Heart left ventricle (tissue), 16 donors: ENCODE data around the gene PKIB. TPM values are rescaled to one million over a fixed set of nuclear protein-coding genes. Genes with fewer than 3 reads are reported as not detected.

Source experiments
- ATAC-seq, 4 donors: fragments of 200-7000 bp; cut with Tn5 transposase; one replicate each; pipeline ENCODE4 v1.9.1; 2020 to 2022; ENCODE audit warnings: moderate library complexity in 4 of 4, mild to moderate bottlenecking in 3 of 4, moderate number of reproducible peaks in 1 of 4
- DNase-seq, 5 donors: peaks; one replicate each; pipeline ENCODE4 v3.0.0-alpha.2; 2020
- H3K27ac ChIP-seq, 12 donors: fragments of 200-600 bp; sonication (generic) in 4 of 12; one replicate each; pipeline versions ENCODE4 v1.5.0 to v1.8.0; 2016 to 2022; ENCODE audit warnings: mild to moderate bottlenecking in 2 of 12
- H3K27me3 ChIP-seq, 9 donors: fragments of 200-600 bp; sonication (generic) in 2 of 9; one replicate each; pipeline versions ENCODE4 v1.5.1 to v1.8.0; 2016 to 2022; ENCODE audit warnings: mild to moderate bottlenecking in 3 of 9
- H3K36me3 ChIP-seq, 9 donors: fragments of 200-600 bp; sonication (generic) in 2 of 9; one replicate each; pipeline versions ENCODE4 v1.5.0 to v1.8.0; 2018 to 2022; ENCODE audit warnings: mild to moderate bottlenecking in 2 of 9
- H3K4me1 ChIP-seq, 12 donors: fragments of 200-600 bp; sonication (generic) in 4 of 12; one replicate each; pipeline versions ENCODE4 v1.5.0 to v1.8.0; 2016 to 2022; ENCODE audit warnings: mild to moderate bottlenecking in 3 of 12
- H3K4me3 ChIP-seq, 12 donors: fragments of 200-600 bp; sonication (generic) in 4 of 12; one replicate each; pipeline versions ENCODE4 v1.5.0 to v1.8.0; 2017 to 2022; ENCODE audit warnings: mild to moderate bottlenecking in 9 of 12, moderate library complexity in 4 of 12
- H3K9me3 ChIP-seq, 12 donors: fragments of 200-600 bp; sonication (generic) in 4 of 12; one replicate each; pipeline versions ENCODE4 v1.5.0 to v1.8.0; 2016 to 2022; ENCODE audit warnings: mild to moderate bottlenecking in 1 of 12
- CTCF ChIP-seq, 12 donors: fragments of 200-600 bp; sonication (generic) in 4 of 12; IDR thresholded peaks; one replicate each; pipeline versions ENCODE4 v1.5.0 to v1.8.0; 2018 to 2022; ENCODE audit warnings: antibody characterized with exemption in 12 of 12, mild to moderate bottlenecking in 5 of 12
- POLR2A ChIP-seq, 2 donors: fragments of 450-650 bp; IDR thresholded peaks; one replicate each; pipeline ENCODE4 v1.6.1; 2017; ENCODE audit warnings: antibody characterized with exemption in 2 of 2, mild to moderate bottlenecking in 2 of 2, moderate library complexity in 2 of 2
- WGBS, 4 donors: extraction: QIAGEN DNeasy Blood & Tissue Kit in 2 of 4; methylation state at CpG; one replicate each; pipeline versions ENCODE4 v1.1.5 to v1.1.7; 2013 to 2018; 5-methylcytosine and 5-hydroxymethylcytosine counted together
- intact Hi-C, 10 donors: fragments of 100-400 bp; cut with DNase I; formaldehyde crosslinking; loops; one replicate each; pipeline versions ENCODE4 v1.11.1 to v1.14.2; 2022
- polyA plus RNA-seq, 2 donors: library from polyadenylated mRNA; stranded (reverse); fragments of 200-250 nt; gene quantifications; one replicate each; pipeline ENCODE4 v1.2.3, GENCODE V29; 2013
- total RNA-seq, 9 donors: library from RNA; depleted of rRNA in 2 of 9; stranded (reverse); fragments of >200 nt in 2 of 9; fragmentation: NEBNext Ultra II Directional in 3 of 9; extraction: Animal tissue kit (Norgen Biotek cat#: 25700) in 3 of 9; gene quantifications; one replicate each; pipeline versions ENCODE4 v1.1.0 to v1.2.4, GENCODE V29; 2016 to 2023
- donor health status: ischemic (EF 13 %, LVEDD 7.1; RV severe dilation, severe dysfunction).
- donor health status: healthy with polysubstance abuse.
- donor health status: DM: no; HTN: yes; CAD: no.
- donor health status: DM: no; HTN: no; CAD: no.
- donor health status: ischemic (EF 25% LVEDD 6.9; RV normal size, moderate dysfunction).
- donor health status: ischemic (EF 25% LVEDD 5.7; RV mildly dilated, moderate dysfunction).
- donor health status: healthy.
- donor health status: DM: yes; HTN: yes; CAD: no.
- donor health status: ischemic (EF 35%, LVEDD 5.7; RV mildly dilated, moderate dysfunction).
- donor health status: nonischemic (EF 11% LVEDD 7.7; RV severe dilation, severe dysfunction).
- donor health status: DM: yes; HTN: yes; CAD: no.
- donor health status: PGD.
- donor health status: ischemic (EF 29% LVEDD 5.4; RV normal size, mild dysfunction).
- donor health status: nonischemic (EF 23%, LVEDD 6.1; RV moderate dilation, normal function).

The PKIB gene
- total and polyA plus RNA-seq, 11 donors, result 0.27 to 0.96 (median 0.50) TPM; not detected in 4

- Histone ChIP-seq H3K4me3 (no peak overlapping the region), H3K27ac (no peak overlapping the region), H3K9me3 (no peaks in the 10 kb centered on the region), H3K36me3 (no peaks in the 10 kb centered on the region), H3K27me3 (peaks cover 0 to 18% (median 0%) of the 10 kb centered on the region in 9 donors), H3K4me1 (no peaks in the 10 kb centered on the region)
- 1 to 3% (median 2%) methylated on average over 4 of the region's 4 CpGs for WGBS, 4 donors
- intact Hi-C loops, result loop anchor here (1.0 to 10.0 kb wide), 5 partner anchors 106 to 586 kb away; no protein-coding TSS in a partner anchor
- no peak for ATAC-seq
- no peak for TF ChIP-seq POLR2A (IDR thresholded peaks at IDR 0.05)
- TF ChIP-seq CTCF (IDR thresholded peaks at IDR 0.05), result peak; percentile 58 to 89 (median 75)
- DNase-seq, result no peak
Measured at GRCh38 chr6:122730775-122731386, 120.7 kb downstream of the PKIB start.

- intact Hi-C loops, result loop anchor here in 9 of 10 donors (2.0 to 10.0 kb wide), 4 partner anchors 104 to 584 kb away; no protein-coding TSS in a partner anchor
- no peak for ATAC-seq
- no peaks in the 10 kb centered on the region for H3K4me1 ChIP-seq
- H3K27ac ChIP-seq, result no peak overlapping the region
- no peaks in the 10 kb centered on the region for H3K9me3 ChIP-seq
- TF ChIP-seq POLR2A (IDR thresholded peaks at IDR 0.05) (no peak), CTCF (IDR thresholded peaks at IDR 0.05) (no peak)
- DNase-seq, result no peak
- no peak overlapping the region for H3K4me3 ChIP-seq
- 68 to 80% (median 75%) methylated on average over 4 of the region's 4 CpGs for WGBS, 4 donors
- H3K27me3 ChIP-seq, result peaks cover 0 to 12% (median 0%) of the 10 kb centered on the region in 9 donors
- H3K36me3 ChIP-seq, result no peaks in the 10 kb centered on the region
Measured at GRCh38 chr6:122733259-122733658, 123.1 kb downstream of the PKIB start.

GRCh38 chr6:122734529-122735395 is 124.6 kb downstream of the PKIB start:
- H3K4me1 ChIP-seq, result no peaks in the 10 kb centered on the region
- DNase-seq (no peak), ATAC-seq (no peak)
- no peaks in the 10 kb centered on the region for H3K36me3 ChIP-seq
- H3K27ac ChIP-seq, result no peak overlapping the region
- no peak overlapping the region for H3K4me3 ChIP-seq
- intact Hi-C loops, result loop anchor here in 9 of 10 donors (5.0 to 10.0 kb wide), 3 partner anchors 103 to 583 kb away; no protein-coding TSS in a partner anchor
- H3K9me3 ChIP-seq, result no peaks in the 10 kb centered on the region
- WGBS, 4 donors, result 46 to 57% (median 52%) methylated on average over 10 of the region's 10 CpGs
- TF ChIP-seq CTCF (IDR thresholded peaks at IDR 0.05), result no peak
- no peak for TF ChIP-seq POLR2A (IDR thresholded peaks at IDR 0.05)
- H3K27me3 ChIP-seq, result peaks cover 0 to 11% (median 0%) of the 10 kb centered on the region in 9 donors

- no peak overlapping the region for H3K27ac ChIP-seq
- no peak for ATAC-seq
- 70 to 81% (median 74%) methylated on average over 4 of the region's 4 CpGs for WGBS, 4 donors
Measured at GRCh38 chr6:122735582-122735981, 125.4 kb downstream of the PKIB start.

More at GRCh38 chr6:122735582-122735981, 125.4 kb downstream of the PKIB start:
- Histone ChIP-seq H3K27me3 (peaks cover 0 to 11% (median 0%) of the 10 kb centered on the region in 9 donors), H3K4me1 (no peaks in the 10 kb centered on the region), H3K9me3 (no peaks in the 10 kb centered on the region), H3K36me3 (no peaks in the 10 kb centered on the region), H3K4me3 (no peak overlapping the region)
- TF ChIP-seq CTCF (IDR thresholded peaks at IDR 0.05) (no peak), POLR2A (IDR thresholded peaks at IDR 0.05) (no peak)
- intact Hi-C loops, result loop anchor here in 3 of 10 donors (10.0 kb wide), 1 partner anchor 579 kb away; no protein-coding TSS in a partner anchor
- DNase-seq, result no peak
